GM21423 (cell line): ENCODE data around the gene GBP7.
"Not testable (repeated sequence)": the region's sequence is repeated elsewhere in the genome, so short reads cannot be mapped to it uniquely, and the experiment has no call there.

ENCODE experiments used
- ATAC-seq: cut with Tn5 transposase; IDR thresholded peaks from one replicate; pipeline ENCODE4 v1.9.1; 2021; ENCODE audit warnings: mild to moderate bottlenecking, moderate library complexity; ENCODE audit not compliant: unreplicated experiment

The GBP7 gene

GRCh38 chr1:89171067-89171438 lies 4.8 kb downstream of the GBP7 start:
- no peak for ATAC-seq

GRCh38 chr1:89170170-89171066 lies 5.4 kb downstream of the GBP7 start:
- no peak for ATAC-seq

GRCh38 chr1:89169166-89169565 lies 6.6 kb downstream of the GBP7 start:
- no peak for ATAC-seq

GRCh38 chr1:89167590-89168230 lies 8.1 kb downstream of the GBP7 start:
- no peak for ATAC-seq

GRCh38 chr1:89166705-89167104 lies 9.1 kb downstream of the GBP7 start:
- no peak for ATAC-seq

GRCh38 chr1:89165811-89166210 lies 10.0 kb downstream of the GBP7 start:
- ATAC-seq = no peak

GRCh38 chr1:89151047-89151446 lies 24.8 kb downstream of the GBP7 start:
- no peak for ATAC-seq

GRCh38 chr1:89149976-89150375 lies 25.8 kb downstream of the GBP7 start:
- ATAC-seq = no peak

- ATAC-seq = no peak
Observed at GRCh38 chr1:89149229-89149628, 26.6 kb downstream of the GBP7 start.

- ATAC-seq = no peak
Observed at GRCh38 chr1:89147678-89148658, 27.8 kb downstream of the GBP7 start.

- ATAC-seq = no peak
Observed at GRCh38 chr1:89146721-89147120, 29.1 kb downstream of the GBP7 start.

GRCh38 chr1:89143484-89143883 lies 32.3 kb downstream of the GBP7 start:
- no peak for ATAC-seq

GRCh38 chr1:89142160-89142559 lies 33.6 kb downstream of the GBP7 start:
- ATAC-seq = no peak

- no peak for ATAC-seq
Observed at GRCh38 chr1:89133747-89134146, 42.1 kb downstream of the GBP7 start.

- no peak for ATAC-seq
Observed at GRCh38 chr1:89130716-89131115, 45.1 kb downstream of the GBP7 start.

GRCh38 chr1:89129911-89130310 lies 45.9 kb downstream of the GBP7 start:
- no peak for ATAC-seq

- not testable (repeated sequence) for ATAC-seq
Observed at GRCh38 chr1:89128003-89128458, 47.8 kb downstream of the GBP7 start.

GRCh38 chr1:89126602-89127565 lies 48.9 kb downstream of the GBP7 start:
- not testable (repeated sequence) for ATAC-seq

- ATAC-seq = peak; percentile 67
Observed at GRCh38 chr1:89125913-89126580, 49.8 kb downstream of the GBP7 start, which contains the start of gene GBP2. Gene GBP2 (minus strand): TSS chr1:89126114. CDS start chr1:89121966, 4,148 bp downstream.
